GM21619 (cell line): ENCODE data around the gene RCN2.
"Not testable (repeated sequence)": the region's sequence is repeated elsewhere in the genome, so short reads cannot be mapped to it uniquely, and the experiment has no call there.

Experiments used
- ATAC-seq: cut with Tn5 transposase; IDR thresholded peaks from one replicate; pipeline ENCODE4 v1.9.1; 2021; ENCODE audit not compliant: unreplicated experiment

The RCN2 gene

DNA sequence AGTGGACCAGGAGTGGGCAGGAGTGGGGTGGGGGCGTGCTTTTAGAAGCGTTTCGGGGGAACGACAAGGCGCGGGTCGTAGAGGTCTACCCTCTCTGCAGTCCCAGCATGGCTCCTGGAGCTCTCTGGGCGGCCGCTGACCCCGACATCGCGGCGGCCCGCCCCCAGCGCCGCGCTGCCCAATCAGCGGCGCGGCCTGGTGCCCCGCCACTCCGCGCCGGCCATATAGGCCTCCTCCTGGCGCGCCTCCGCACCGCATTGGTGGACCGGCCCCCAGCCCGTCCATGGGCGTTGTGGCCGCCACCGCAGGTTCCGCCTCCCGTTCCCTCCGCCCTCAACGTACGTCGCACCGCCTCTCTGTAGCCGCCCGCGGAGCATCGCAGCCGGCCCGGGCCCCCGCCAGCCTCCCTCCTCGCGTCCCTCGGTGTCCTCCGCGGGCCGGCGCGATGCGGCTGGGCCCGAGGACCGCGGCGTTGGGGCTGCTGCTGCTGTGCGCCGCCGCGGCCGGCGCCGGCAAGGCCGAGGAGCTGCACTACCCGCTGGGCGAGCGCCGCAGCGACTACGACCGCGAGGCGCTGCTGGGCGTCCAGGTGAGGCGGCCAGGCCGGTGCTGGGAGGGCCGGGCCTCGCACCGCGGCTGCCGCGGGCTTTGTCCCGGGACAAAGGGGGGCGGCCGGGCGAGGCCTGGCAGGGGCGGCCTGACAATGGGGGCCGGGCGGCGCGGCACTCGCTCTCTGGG is at the start of gene RCN2:
RCN2 (plus strand) TSS at position 353 of the 738 bp plus-strand sequence; CDS start at position 446, 93 bp downstream.
- peak; percentile 96 for ATAC-seq

- no peak for ATAC-seq
Observed at GRCh38 chr15:76885212-76885611, 46.3 kb upstream of the RCN2 start.

DNA sequence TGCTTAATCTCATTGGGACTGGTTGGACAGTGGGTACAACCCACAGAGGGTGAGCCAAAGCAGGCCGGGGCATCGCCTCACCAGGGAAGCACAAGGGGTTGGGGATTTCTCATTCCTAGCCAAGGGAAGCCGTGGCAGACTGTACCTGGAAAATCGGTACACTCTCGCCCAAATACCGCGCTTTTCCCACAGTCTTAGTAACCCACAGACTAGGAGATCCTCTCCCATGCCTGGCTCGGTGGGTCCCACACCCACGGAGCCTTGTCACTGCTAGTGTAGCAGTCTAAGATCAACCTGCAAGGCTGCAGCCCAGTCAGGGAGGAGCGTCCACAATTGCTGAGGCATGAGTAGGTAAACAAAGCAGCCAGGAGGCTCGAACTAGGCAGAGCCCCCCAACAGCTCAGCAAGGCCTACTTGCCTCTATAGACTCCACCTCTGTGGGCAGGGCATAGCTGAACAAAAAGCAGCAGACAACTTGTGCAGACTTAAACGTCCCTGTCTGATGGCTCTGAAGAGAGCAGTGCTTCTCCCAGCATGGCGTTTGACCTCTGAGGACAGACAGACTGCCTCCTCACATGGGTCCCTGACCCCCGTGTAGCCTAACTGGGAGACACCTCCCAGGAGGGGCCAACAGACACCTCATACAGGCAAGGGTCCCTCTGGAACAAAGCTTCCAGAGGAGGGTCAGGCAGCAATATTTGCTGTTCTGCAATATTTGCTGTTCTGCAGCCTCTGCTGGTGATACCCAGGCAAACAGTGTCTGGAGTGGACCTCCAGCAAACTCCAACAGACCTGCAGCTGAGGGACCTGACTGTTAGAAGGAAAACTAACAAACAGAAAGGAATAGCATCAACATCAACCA is 44.0 kb upstream of the RCN2 start:
- ATAC-seq: not testable (repeated sequence)

GRCh38 chr15:76892836-76893235 is 38.7 kb upstream of the RCN2 start:
- not testable (repeated sequence) for ATAC-seq

DNA sequence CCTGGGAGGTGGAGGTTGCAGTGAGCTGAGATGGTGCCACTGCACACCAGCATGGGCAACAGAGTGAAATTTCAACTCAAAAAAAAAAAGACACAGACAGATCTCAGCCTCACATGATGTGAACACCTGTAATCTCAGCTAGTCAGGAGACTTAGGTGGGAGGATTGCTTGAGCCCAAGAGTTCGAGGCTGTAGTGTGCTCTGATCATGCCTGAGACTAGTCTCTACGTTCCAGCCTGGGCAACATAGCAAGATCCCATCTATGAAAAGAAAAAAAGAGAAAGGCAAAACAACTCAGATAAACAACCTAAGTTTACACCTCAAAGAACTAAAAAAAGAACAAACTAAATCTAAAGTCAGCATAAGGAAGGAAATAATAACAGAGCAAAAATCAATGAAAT is 37.4 kb upstream of the RCN2 start:
- no peak for ATAC-seq

GRCh38 chr15:76898102-76898501 is 33.4 kb upstream of the RCN2 start:
- ATAC-seq: no peak

DNA sequence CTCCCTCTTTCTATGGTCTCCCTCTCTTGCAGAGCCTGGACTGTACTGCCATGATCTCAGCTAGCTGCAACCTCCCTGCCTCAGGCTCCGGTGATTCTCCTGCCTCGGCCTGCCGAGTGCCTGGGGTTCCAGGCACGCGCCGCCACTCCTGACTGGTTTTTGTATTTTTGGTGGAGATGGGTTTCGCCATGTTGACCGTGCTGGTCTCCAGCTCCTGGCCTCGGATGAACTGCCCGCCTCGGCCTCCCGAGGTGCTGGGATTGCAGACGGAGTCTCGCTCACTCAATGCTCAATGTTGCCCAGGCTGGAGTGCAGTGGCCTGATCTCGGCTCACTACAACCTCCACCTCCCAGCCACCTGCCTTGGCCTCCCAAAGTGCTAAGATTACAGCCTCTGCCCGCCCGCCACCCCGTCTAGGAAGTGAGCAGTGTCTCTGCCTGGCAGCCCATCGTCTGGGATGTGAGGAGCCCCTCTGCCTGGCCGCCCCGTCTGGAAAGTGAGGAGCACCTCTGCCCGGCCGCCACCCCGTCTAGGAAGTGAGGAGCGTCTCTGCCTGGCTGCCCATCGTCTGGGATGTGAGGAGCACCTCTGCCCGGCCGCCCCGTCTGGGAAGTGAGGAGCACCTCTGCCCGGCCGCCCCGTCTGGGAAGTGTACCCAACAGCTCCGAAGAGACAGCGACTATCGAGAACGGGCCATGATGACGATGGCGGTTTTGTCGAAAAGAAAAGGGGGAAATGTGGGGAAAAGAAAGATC is 32.2 kb upstream of the RCN2 start:
- ATAC-seq: not testable (repeated sequence)

GRCh38 chr15:76899931-76900310 is 31.6 kb upstream of the RCN2 start:
- ATAC-seq: not testable (repeated sequence)

DNA sequence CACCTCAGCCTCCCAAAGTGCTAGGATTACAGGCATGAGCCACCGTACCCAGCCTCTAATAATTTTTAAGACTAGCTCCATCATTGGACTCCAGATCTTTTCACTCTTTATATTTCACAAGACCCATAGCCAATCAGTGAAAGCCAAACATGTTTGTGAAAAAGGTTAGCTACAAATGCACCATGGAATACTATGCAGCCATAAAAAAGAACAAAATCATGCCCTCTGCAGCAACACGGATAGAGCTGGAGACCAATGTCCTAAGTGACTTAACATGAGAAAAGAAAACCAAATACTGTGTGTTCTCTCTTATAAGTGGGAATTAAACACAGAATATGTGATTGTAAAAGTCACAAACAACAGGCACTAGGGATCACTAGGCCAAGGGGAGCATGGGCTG is 29.6 kb upstream of the RCN2 start:
- ATAC-seq: no peak

DNA sequence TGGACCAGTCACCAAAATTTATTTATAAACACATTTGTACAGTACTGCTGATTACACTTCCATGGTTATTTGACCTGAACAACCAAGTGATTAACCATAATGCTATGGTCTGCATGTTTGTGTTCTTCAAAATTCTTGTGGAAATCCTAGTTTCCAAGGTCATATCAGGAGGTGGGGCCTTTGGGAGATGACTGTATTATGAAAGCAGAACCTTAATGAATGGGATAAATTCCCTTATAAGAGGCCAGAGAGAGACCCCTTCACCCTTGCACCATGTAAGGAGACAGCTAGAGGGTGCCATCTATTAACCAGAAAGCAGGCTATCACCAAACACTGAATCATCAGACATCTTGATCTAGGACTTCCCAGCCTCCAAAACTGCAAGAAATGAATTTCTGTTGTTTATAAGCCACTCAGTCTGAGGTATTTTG is 28.3 kb upstream of the RCN2 start:
- ATAC-seq: no peak

GRCh38 chr15:76904461-76905012 is 27.0 kb upstream of the RCN2 start:
- peak; percentile 6 for ATAC-seq

DNA sequence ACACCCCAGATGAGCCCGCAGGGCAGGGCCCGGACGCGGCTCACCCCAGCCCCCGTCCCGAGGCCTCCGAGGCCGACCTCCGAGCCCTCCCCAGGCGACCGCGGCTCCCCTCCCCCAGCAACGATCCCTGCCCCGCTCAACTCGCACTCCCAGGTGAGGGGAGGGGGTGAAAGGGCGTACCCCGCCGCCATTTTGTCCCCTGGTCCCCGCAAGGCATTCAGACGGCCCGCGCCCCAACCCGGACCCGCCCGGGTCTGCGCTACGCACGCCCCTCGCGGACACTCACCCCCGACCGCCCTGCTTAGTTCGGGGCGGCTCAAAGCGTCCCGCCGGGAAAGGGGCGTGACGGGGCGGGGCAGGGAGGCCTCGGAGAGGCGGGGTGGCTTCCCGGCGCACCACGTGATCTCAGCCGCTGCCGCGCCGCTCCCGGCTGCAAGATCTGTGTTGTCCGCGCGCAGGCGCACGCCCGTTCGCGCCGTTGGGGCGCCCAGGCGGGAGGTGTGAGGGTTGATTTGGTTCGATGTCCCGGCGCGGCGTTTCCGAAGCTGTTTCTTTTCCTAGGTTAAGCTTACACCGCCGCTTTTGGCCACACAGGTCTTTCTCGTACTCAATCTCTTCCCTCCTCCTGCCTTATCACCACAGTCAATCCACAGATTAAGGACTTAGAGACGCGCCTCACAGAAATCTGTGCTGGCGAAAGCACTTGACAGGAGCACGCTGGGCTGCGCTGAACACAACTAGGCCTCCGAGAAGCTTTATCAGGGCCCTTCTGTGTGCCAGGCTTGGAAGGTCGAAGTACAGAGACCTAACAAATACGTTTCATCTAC is 26.3 kb upstream of the RCN2 start, which contains the start of gene SCAPER:
SCAPER (minus strand) TSS at position 328 of the 827 bp plus-strand sequence. CDS start 21,523 bp downstream, outside the sequence.
- ATAC-seq: peak; percentile 81

DNA sequence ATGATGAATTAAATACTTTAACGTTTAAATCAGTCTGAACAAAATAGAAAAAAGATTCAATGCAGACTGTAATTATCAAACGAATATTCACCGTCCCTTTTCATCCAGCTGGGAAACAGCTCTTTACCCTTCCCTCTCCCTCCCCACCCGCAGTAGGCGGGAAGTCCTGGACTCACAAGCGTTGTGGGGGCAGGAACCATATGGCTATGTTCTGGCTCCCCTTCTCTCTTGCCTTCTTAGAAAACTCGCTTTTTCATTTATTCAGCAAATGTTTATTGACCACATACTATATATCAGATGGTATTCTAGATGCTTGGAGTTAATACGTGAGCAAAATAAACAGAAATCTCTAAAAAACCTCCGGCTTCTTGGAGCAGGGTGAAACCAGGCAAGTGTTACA is 25.7 kb upstream of the RCN2 start:
- ATAC-seq: no peak

DNA sequence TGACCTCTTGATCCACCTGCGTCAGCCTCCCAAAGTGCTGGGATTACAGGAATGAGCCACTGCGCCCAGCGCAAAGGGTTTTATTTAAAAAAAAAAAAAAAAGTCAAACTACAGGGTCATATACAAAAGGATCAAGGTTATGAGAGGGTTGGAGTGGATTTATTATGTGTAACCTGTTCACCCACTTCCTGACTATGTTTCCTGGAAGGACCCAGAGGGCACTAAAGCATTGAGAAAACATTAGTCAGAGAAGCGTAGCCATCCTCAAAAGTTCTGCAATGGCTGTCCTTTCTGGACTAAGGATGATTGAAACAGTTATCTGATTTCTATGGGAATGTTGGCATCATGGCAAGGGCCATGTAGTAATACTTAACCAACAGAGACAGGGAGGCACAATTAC is 19.1 kb upstream of the RCN2 start:
- ATAC-seq: no peak

GRCh38 chr15:76913737-76914136 is 17.8 kb upstream of the RCN2 start:
- ATAC-seq: no peak

DNA sequence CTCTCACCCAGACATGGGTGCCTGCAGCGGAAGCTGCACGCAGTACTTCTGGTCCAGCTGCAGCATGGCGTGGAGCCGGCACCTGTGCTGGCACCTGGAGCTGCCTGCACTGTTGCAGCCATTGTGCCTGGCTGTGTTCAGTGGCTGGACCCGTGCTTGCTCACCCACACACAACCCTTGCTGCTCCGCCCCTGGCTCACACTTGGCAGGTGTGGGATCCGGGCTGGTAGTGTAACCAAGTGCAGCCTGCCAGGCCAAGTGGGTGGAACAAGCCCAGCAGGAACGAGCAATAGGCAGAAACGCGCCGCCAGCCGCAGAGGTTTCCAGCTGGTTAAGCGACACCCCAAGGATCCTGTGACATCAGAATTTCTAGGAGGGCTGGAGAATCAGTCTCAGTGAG is 15.2 kb upstream of the RCN2 start:
- ATAC-seq: no peak

DNA sequence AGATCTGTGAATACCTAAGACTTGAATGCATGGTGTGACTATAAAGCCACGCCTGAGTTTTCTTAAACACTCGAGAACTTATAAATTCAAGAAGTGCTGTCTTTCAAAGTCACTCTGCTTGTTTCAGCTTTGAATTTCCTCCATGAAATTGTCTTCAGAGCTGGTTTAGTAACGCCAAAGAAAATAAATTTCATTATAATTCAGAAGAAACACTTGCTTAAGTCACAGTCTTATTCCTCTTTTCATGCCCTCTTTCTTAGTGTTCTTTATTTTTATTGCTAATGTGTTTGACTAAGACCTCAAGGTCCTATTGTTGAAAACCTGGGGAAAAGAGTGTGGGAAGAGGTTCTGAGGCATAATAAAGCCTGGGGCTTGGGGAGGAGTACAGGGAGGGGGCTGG is 3.3 kb upstream of the RCN2 start:
- no peak for ATAC-seq

GRCh38 chr15:76929011-76929760 is 2.4 kb upstream of the RCN2 start:
- no peak for ATAC-seq

- ATAC-seq: no peak
Observed at GRCh38 chr15:76930831-76931396, 635 bp upstream of the RCN2 start.
